ENCODE measurements around the gene RSPH6A.

RSPH6A gene

DNA sequence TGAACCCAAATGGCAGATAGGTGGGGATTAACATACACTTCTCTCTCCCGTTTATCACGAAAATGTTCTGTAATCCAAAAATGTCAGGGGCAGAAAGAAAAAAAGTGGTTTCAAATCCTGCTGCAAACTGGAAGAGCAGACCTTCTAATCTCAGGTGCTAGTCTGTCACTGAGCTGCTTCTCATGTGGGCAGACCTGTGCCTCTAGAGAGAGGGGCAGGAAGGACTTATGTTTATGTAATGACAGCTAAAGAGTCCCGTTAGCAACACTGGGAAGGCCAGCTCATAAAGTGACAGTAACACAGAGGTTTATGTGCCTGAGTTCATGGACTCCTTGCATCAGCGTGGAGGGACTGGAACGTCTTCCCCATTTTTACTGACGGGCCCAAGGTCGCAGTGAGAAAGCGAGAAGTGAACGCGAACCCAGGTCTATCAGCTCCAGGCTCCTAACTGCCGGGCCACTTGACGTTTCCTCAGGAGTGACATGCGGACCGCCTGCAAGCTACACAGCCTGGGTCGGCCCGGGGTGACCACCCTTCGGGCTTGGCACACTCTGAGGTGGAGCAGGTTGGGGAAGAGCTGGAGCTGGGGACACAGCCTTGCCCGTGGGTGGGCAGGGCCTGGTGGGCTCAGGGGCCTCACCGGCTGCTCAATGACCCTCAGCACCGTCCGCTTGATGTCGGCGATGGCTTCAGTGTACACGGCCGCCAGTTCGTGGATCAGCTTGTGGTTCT, 9.6 kb upstream of the RSPH6A start:
- TF ChIP-seq, protein P1, sequence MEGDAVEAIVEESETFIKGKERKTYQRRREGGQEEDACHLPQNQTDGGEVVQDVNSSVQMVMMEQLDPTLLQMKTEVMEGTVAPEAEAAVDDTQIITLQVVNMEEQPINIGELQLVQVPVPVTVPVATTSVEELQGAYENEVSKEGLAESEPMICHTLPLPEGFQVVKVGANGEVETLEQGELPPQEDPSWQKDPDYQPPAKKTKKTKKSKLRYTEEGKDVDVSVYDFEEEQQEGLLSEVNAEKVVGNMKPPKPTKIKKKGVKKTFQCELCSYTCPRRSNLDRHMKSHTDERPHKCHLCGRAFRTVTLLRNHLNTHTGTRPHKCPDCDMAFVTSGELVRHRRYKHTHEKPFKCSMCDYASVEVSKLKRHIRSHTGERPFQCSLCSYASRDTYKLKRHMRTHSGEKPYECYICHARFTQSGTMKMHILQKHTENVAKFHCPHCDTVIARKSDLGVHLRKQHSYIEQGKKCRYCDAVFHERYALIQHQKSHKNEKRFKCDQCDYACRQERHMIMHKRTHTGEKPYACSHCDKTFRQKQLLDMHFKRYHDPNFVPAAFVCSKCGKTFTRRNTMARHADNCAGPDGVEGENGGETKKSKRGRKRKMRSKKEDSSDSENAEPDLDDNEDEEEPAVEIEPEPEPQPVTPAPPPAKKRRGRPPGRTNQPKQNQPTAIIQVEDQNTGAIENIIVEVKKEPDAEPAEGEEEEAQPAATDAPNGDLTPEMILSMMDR (IDR thresholded peaks at IDR 0.05): no peak

DNA sequence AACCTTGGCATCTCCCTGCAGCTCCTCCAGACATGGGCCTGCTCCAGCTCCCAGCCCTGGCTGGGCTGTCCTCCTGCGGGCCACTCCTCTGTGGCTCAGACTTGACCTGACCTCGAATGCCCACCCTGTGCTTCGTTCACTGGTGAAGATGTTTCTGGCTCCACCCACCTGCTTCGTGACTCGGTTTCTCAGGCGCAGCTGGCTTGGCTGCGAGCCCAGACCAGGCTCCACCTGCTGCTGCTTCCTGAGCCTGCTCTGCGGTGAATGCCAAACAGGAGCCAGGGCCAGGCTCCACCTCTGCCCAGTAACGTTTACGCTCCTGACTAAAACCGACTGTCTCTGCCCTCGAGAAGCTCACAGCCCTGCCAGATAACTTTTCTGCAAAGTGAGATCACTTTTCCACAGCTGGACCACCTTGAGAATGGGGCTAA, 8.9 kb upstream of the RSPH6A start:
- TF ChIP-seq, protein P1 (IDR thresholded peaks at IDR 0.05): no peak

DNA sequence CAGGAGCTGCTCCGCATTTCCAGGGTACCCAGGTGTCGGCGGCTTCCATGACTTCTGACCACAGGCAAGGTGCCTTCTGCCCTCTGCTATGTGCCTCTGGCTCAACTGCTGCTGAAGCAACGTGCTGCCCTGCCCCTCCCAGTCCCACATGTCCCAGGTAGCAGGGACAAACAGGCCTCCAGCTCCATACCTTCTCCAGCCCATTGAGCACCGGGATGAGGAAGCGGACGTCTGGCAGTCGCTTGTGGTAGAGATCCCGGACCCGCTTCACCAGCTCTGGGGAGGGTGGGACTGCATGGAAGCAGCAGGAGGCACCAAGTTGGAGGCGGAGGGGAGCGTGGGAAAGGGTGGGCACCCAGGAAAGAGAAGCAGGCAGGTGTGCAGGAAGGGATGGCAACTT, 8.1 kb upstream of the RSPH6A start:
- TF ChIP-seq, protein P1 (IDR thresholded peaks at IDR 0.05): no peak

DNA sequence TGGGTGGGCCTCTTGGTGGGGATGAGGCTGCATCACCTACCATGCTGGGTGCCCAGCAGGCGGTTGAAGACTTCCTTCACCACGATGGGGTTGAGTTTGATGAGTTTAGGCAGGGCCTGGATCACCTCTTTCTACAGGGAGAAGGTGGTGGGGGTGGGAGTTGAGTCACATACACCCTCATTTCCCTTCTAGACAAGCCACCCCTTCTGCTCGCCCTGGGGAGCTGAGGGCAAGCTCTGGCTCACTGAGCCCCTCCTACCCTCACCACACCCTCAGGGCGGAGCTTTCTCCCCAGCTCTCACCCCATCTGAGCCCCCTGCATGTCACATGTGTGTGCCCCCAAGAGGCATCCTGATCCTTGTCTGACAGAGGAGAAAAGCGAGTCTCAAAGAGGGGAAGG, 7.6 kb upstream of the RSPH6A start:
- TF ChIP-seq, protein P1 (IDR thresholded peaks at IDR 0.05): no peak

DNA sequence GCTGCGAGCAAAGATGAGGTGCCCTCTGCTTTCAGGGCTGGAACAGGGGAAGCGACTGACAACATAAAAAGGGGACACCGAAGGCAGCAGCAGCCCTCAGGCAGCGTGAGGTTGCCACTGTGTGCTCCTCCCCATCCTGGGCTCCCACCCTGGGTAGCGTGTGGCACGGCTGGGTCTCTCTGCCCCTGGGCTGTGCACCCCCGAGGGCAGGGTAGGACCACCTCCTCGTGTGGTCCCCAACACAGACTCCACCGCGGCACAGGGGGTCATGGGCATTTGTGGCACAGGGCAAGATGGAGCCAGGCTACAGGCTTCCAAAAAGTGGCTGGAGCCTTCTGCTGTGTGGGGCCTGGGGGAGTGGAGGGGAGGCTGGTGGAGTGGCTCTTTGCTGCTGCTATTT, 6.5 kb upstream of the RSPH6A start:
- TF ChIP-seq, protein P1 (IDR thresholded peaks at IDR 0.05): no peak

DNA sequence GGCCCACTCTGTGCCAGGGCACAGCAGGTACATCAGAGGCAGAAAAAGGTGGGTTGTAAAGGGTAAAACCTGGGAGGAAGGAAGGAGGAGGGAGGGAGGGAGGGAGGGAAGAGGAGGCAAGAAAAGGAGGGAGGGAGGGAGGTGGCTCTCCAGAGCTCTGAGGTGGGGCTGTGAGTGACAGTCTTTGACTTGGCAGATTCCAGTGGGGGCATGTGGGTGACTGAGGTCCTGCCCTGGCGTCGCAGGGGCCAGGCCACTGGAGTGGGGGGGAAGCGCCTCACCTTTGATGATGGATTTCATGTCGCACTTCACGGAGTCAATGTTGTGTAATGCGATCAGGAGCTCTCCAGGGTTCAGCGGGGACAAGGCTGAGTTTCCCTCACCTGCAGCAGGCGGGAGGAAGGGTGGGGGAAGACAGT, 6.0 kb upstream of the RSPH6A start:
- TF ChIP-seq, protein P1 (IDR thresholded peaks at IDR 0.05): no peak

DNA sequence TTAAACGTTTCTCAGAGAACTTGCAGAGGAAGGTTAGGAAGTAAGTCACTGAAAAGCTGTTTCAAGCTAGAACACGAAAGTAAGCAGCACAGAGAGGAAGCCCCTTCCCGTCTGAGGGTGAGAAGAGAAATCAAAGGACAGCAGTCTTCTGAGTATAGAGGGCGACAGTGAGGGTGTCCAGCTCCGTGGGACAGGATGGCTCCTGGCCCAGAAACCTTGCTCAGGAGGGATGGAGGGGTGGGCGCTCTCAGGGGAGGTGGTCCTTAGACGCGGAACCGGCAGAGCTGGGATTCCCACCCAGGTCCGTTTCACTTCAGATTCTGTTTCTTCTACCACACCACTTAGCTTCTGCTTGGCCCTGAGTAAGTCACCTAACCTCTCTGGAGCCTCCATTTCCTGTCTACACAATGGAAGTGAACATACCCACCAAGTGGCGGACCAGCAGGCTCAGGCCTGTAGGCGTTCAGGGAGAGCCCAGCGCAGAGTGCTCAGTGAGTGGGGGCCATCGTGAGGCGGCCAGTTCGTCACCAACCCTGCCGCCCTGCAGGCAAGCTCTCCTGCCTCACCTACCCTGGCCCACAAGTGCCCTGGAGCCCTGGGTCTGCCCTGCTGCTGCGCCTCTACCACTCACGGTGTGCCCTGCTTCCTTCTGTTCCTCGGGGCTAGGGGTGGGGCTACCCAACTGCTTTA, 5.5 kb upstream of the RSPH6A start:
- TF ChIP-seq, protein P1 (IDR thresholded peaks at IDR 0.05): no peak
